Measurements from ENCODE around the gene PI16. TPM values are rescaled to one million over a fixed set of nuclear protein-coding genes. Genes with fewer than 3 reads are reported as not detected.

The PI16 gene
- total and polyA plus RNA-seq, 2 donors (not counting 3 experiments of a cell fraction or from before 2014, with no cell fraction given), result 0.14 TPM; not detected in 1

DNA sequence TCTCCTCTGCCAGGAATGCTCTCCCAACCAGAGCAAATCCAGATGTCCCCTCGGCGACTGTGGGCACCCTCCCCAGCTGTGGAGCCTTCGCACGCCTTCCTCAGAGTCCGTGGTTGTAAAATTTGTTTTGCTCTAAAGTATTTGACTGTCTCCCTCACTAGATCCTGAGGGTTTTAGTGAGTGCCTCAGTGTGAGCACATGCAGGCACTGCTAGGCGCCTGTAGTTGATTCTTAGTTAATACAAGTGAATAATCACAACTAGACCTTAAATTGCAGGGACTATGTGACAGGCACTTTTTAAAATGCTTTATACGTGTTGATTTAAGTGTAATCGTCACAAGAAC is 32.1 kb downstream of the PI16 start:
- ChIA-PET CTCF (interaction anchor here (0.9 to 1.7 kb wide), 5 partner anchors 9 to 137 kb away, joined by 3 to 14 read pairs (median 6); partner anchors contain the start of gene C6orf89), POLR2A (interaction anchor here (1.0 to 1.3 kb wide), 4 partner anchors 20 to 112 kb away, joined by 3 to 6 read pairs (median 4); partner anchors contain the start of gene PPIL1)
- DNase-seq (ENCODE audit: low read depth, low spot score), result no peak
- Histone ChIP-seq H3K9me3 (replicated peaks; ENCODE audit: control insufficient read depth, insufficient read depth, low read length) (no peaks in the 10 kb centered on the region), H3K27ac (ENCODE audit: insufficient read depth, low read depth, low read length) (peak overlapping the region; percentile 71), H3K4me3 (replicated peaks in 1 of 3; ENCODE audit: insufficient read depth in 1 of 3, low read depth in 1 of 3, low read length in 3 of 3) (peak overlapping the region; percentile 67 to 95 (median 87)), H3K9ac (replicated peaks; ENCODE audit: extremely low read depth, insufficient read depth, low read length) (peak overlapping the region; percentile 97), H3K27me3 (ENCODE audit: control insufficient read depth in 2 of 2, insufficient read depth in 2 of 2, low read length in 2 of 2) (peaks cover 0 to 5% of the 10 kb centered on the region in 2 experiments), H3K9me1 (replicated peaks; ENCODE audit: control insufficient read depth, extremely low read depth, insufficient read depth, low read length) (no peaks in the 10 kb centered on the region), H3K36me3 (ENCODE audit: control insufficient read depth in 2 of 2, extremely low read depth in 1 of 2, insufficient read depth in 2 of 2, low read length in 2 of 2) (peaks cover 0 to 2% of the 10 kb centered on the region in 2 experiments), H4K20me1 (replicated peaks; ENCODE audit: control insufficient read depth, extremely low read depth, insufficient read depth, low read length) (peaks cover 3% of the 10 kb centered on the region), H3K4me2 (ENCODE audit: insufficient read depth, low read length) (peak overlapping the region; percentile 80), H2AFZ (ENCODE audit: low read depth, low read length) (peak overlapping the region; percentile 49), H3K4me1 (ENCODE audit: control insufficient read depth, extremely low read depth, insufficient read depth, low read length) (peaks cover 29% of the 10 kb centered on the region), H3K79me2 (ENCODE audit: control insufficient read depth, insufficient read depth, low read length) (peaks cover 43% of the 10 kb centered on the region)
- FAIRE-seq, result no peak
- TSS peak; percentile 51 for BruUV-seq (replicated peaks)
- intact Hi-C loops (cut with micrococcal nuclease) (loop anchor here (1.0 to 10.0 kb wide), 3 partner anchors 32 to 222 kb away; no protein-coding TSS in a partner anchor), dilution Hi-C loops (cut with MboI; ENCODE audit: extremely low pct_ligation_motif_present, low sequenced_read_pairs) (no loop called here)
- TF ChIP-seq CTCF (IDR thresholded peaks at IDR 0.05; ENCODE audit: extremely low read depth in 1 of 2, insufficient read depth in 1 of 2, low read depth in 1 of 2, low read length in 2 of 2) (no peak), JUN (IDR thresholded peaks at IDR 0.05; ENCODE audit: borderline replicate concordance, insufficient read depth, insufficient read length, low read depth) (no peak), POLR2AphosphoS5 (IDR thresholded peaks at IDR 0.05; ENCODE audit: insufficient read depth, low read depth, low read length) (no peak), MAX (IDR thresholded peaks at IDR 0.05; ENCODE audit: insufficient read depth, insufficient read length) (no peak), MYC (IDR thresholded peaks at IDR 0.05; ENCODE audit: low read depth, low read length) (no peak), EZH2 (IDR thresholded peaks at IDR 0.05; ENCODE audit: borderline replicate concordance, low read depth, low read length, severe bottlenecking) (no peak), GATA2 (IDR thresholded peaks at IDR 0.05; ENCODE audit: insufficient read depth, insufficient read length, low read depth, low read length) (no peak), FOS (IDR thresholded peaks at IDR 0.05; ENCODE audit: borderline replicate concordance, insufficient read depth, low read length) (no peak), POLR2A (IDR thresholded peaks at IDR 0.05; ENCODE audit: low read depth, low read length) (no peak)
